ENCODE results near the gene GRB2. TPM values are rescaled to one million over a fixed set of nuclear protein-coding genes. Genes with fewer than 3 reads are reported as not detected.
A peak's percentile ranks its signal among the peaks of the same experiment; 100 is the strongest.
"Not testable (repeated sequence)": the region's sequence is repeated elsewhere in the genome, so short reads cannot be mapped to it uniquely, and the experiment has no call there.

GRB2 gene
- total RNA-seq, 2 experiments from 2014 or later = 166 to 178 TPM

GRCh38 chr17:75383842-75384195 lies 21.7 kb downstream of the GRB2 start:
- no peak for DNase-seq
- Mint-ChIP-seq H3K4me1 (ENCODE audit: low read depth) (peaks cover 22% of the 10 kb centered on the region), H3K27ac (no peak overlapping the region), H3K27me3 (ENCODE audit: low read depth) (no peaks in the 10 kb centered on the region), H3K36me3 (ENCODE audit: low read depth) (peaks cover 22% of the 10 kb centered on the region), H3K9me3 (ENCODE audit: insufficient read depth) (no peaks in the 10 kb centered on the region), H3K4me3 (no peak overlapping the region)
- no peak for ATAC-seq
- CTCF ChIA-PET = interaction anchor here (0.9 to 1.8 kb wide), 3 partner anchors 10 to 47 kb away, joined by 3 to 5 read pairs (median 4); no protein-coding TSS in a partner anchor
- POLR2A ChIA-PET = no interaction called here

- H3K4me3 Mint-ChIP-seq = no peak overlapping the region
- ChIA-PET POLR2A (interaction anchor here (0.6 to 1.2 kb wide), 2 partner anchors 25 to 78 kb away, joined by 3 read pairs; partner anchors contain the start of gene GRB2), CTCF (interaction anchor here (0.7 to 4.0 kb wide), 9 partner anchors 12 to 179 kb away, joined by 3 to 23 read pairs (median 5); no protein-coding TSS in a partner anchor)
- ATAC-seq (no peak), DNase-seq (no peak)
- H3K4me1 Mint-ChIP-seq (ENCODE audit: low read depth) = peaks cover 23% of the 10 kb centered on the region
- H3K27me3 Mint-ChIP-seq (ENCODE audit: low read depth) = no peaks in the 10 kb centered on the region
- H3K9me3 Mint-ChIP-seq (ENCODE audit: insufficient read depth) = no peaks in the 10 kb centered on the region
- peaks cover 23% of the 10 kb centered on the region for H3K36me3 Mint-ChIP-seq (ENCODE audit: low read depth)
- no peak overlapping the region for H3K27ac Mint-ChIP-seq
Measured at GRCh38 chr17:75380750-75381149, 24.7 kb downstream of the GRB2 start.

- ChIA-PET CTCF (interaction anchor here (0.7 to 4.0 kb wide), 9 partner anchors 13 to 179 kb away, joined by 3 to 23 read pairs (median 5); no protein-coding TSS in a partner anchor), POLR2A (interaction anchor here (0.6 to 1.2 kb wide), 2 partner anchors 25 to 79 kb away, joined by 3 read pairs; partner anchors contain the start of gene GRB2)
- H3K9me3 Mint-ChIP-seq (ENCODE audit: insufficient read depth) = no peaks in the 10 kb centered on the region
- no peak for DNase-seq
- peaks cover 27% of the 10 kb centered on the region for H3K36me3 Mint-ChIP-seq (ENCODE audit: low read depth)
- H3K27ac Mint-ChIP-seq = no peak overlapping the region
- no peak overlapping the region for H3K4me3 Mint-ChIP-seq
- H3K4me1 Mint-ChIP-seq (ENCODE audit: low read depth) = peaks cover 23% of the 10 kb centered on the region
- H3K27me3 Mint-ChIP-seq (ENCODE audit: low read depth) = no peaks in the 10 kb centered on the region
- ATAC-seq = no peak
Measured at GRCh38 chr17:75380315-75380714, 25.2 kb downstream of the GRB2 start.

GRCh38 chr17:75379426-75379825 lies 26.1 kb downstream of the GRB2 start:
- not testable (repeated sequence) for H3K9me3 Mint-ChIP-seq (ENCODE audit: insufficient read depth); H3K27ac Mint-ChIP-seq; DNase-seq; H3K4me3 Mint-ChIP-seq; H3K27me3 Mint-ChIP-seq (ENCODE audit: low read depth); ATAC-seq
- peaks cover 23% of the 10 kb centered on the region for H3K4me1 Mint-ChIP-seq (ENCODE audit: low read depth)
- ChIA-PET POLR2A (interaction anchor here (0.9 to 1.1 kb wide), 2 partner anchors 17 to 225 kb away, joined by 3 to 6 read pairs; no protein-coding TSS in a partner anchor), CTCF (interaction anchor here (0.9 to 4.0 kb wide), 7 partner anchors 10 to 381 kb away, joined by 4 to 23 read pairs (median 7); partner anchors contain the start of gene MIF4GD)
- H3K36me3 Mint-ChIP-seq (ENCODE audit: low read depth) = peaks cover 35% of the 10 kb centered on the region

- Mint-ChIP-seq H3K9me3 (ENCODE audit: insufficient read depth) (no peaks in the 10 kb centered on the region), H3K27ac (no peak overlapping the region), H3K4me3 (no peak overlapping the region), H3K4me1 (ENCODE audit: low read depth) (peaks cover 36% of the 10 kb centered on the region), H3K27me3 (ENCODE audit: low read depth) (no peaks in the 10 kb centered on the region), H3K36me3 (ENCODE audit: low read depth) (peaks cover 44% of the 10 kb centered on the region)
- DNase-seq (no peak), ATAC-seq (no peak)
- POLR2A ChIA-PET = no interaction called here
- CTCF ChIA-PET = interaction anchor here (0.7 to 1.7 kb wide), 8 partner anchors 12 to 259 kb away, joined by 3 to 5 read pairs (median 4); no protein-coding TSS in a partner anchor
Measured at GRCh38 chr17:75373280-75373679, 32.2 kb downstream of the GRB2 start.

GRCh38 chr17:75371981-75372380 lies 33.5 kb downstream of the GRB2 start:
- DNase-seq = no peak

GRCh38 chr17:75371339-75371738 lies 34.1 kb downstream of the GRB2 start:
- Mint-ChIP-seq H3K4me1 (ENCODE audit: low read depth) (peaks cover 46% of the 10 kb centered on the region), H3K9me3 (ENCODE audit: insufficient read depth) (no peaks in the 10 kb centered on the region), H3K4me3 (no peak overlapping the region), H3K27me3 (ENCODE audit: low read depth) (no peaks in the 10 kb centered on the region), H3K36me3 (ENCODE audit: low read depth) (peaks cover 33% of the 10 kb centered on the region), H3K27ac (peak overlapping the region; percentile 10)
- ATAC-seq (peak; percentile 28), DNase-seq (no peak)
- POLR2A ChIA-PET = no interaction called here
- CTCF ChIA-PET = interaction anchor here (1.0 to 2.4 kb wide), 2 partner anchors 26 to 35 kb away, joined by 3 to 6 read pairs; no protein-coding TSS in a partner anchor

More at GRCh38 chr17:75371981-75372380, 33.5 kb downstream of the GRB2 start:
- no peak overlapping the region for H3K4me3 Mint-ChIP-seq
- no peaks in the 10 kb centered on the region for H3K9me3 Mint-ChIP-seq (ENCODE audit: insufficient read depth)
- ChIA-PET CTCF (interaction anchor here (1.0 to 2.4 kb wide), 4 partner anchors 11 to 35 kb away, joined by 3 to 6 read pairs (median 4); no protein-coding TSS in a partner anchor), POLR2A (interaction anchor here (0.6 kb wide), 1 partner anchor 82 kb away, joined by 4 read pairs; no protein-coding TSS in a partner anchor)
- H3K4me1 Mint-ChIP-seq (ENCODE audit: low read depth) = peaks cover 40% of the 10 kb centered on the region
- no peak for ATAC-seq
- H3K36me3 Mint-ChIP-seq (ENCODE audit: low read depth) = peaks cover 38% of the 10 kb centered on the region
- H3K27me3 Mint-ChIP-seq (ENCODE audit: low read depth) = no peaks in the 10 kb centered on the region
- peak overlapping the region; percentile 10 for H3K27ac Mint-ChIP-seq

GRCh38 chr17:75370286-75370915 lies 35.1 kb downstream of the GRB2 start:
- peaks cover 55% of the 10 kb centered on the region for H3K4me1 Mint-ChIP-seq (ENCODE audit: low read depth)
- H3K4me3 Mint-ChIP-seq = no peak overlapping the region
- no peak overlapping the region for H3K27ac Mint-ChIP-seq
- peaks cover 29% of the 10 kb centered on the region for H3K36me3 Mint-ChIP-seq (ENCODE audit: low read depth)
- ChIA-PET POLR2A (no interaction called here), CTCF (interaction anchor here (0.6 to 2.4 kb wide), 6 partner anchors 8 to 47 kb away, joined by 3 to 7 read pairs (median 3); no protein-coding TSS in a partner anchor)
- H3K9me3 Mint-ChIP-seq (ENCODE audit: insufficient read depth) = no peaks in the 10 kb centered on the region
- DNase-seq = no peak
- no peak for ATAC-seq
- H3K27me3 Mint-ChIP-seq (ENCODE audit: low read depth) = no peaks in the 10 kb centered on the region

GRCh38 chr17:75367838-75368789 lies 37.4 kb downstream of the GRB2 start:
- DNase-seq; H3K27me3 Mint-ChIP-seq (ENCODE audit: low read depth); POLR2A ChIA-PET; ATAC-seq; H3K27ac Mint-ChIP-seq; H3K4me3 Mint-ChIP-seq; H3K9me3 Mint-ChIP-seq (ENCODE audit: insufficient read depth): not testable (repeated sequence)
- CTCF ChIA-PET = interaction anchor here (1.4 to 2.0 kb wide), 2 partner anchors 11 to 44 kb away, joined by 4 to 7 read pairs; no protein-coding TSS in a partner anchor
- Mint-ChIP-seq H3K4me1 (ENCODE audit: low read depth) (peaks cover 76% of the 10 kb centered on the region), H3K36me3 (ENCODE audit: low read depth) (peaks cover 22% of the 10 kb centered on the region)

GRCh38 chr17:75367312-75367711 lies 38.2 kb downstream of the GRB2 start:
- peak; percentile 51 for ATAC-seq
- H3K36me3 Mint-ChIP-seq (ENCODE audit: low read depth) = peaks cover 18% of the 10 kb centered on the region
- peak overlapping the region; percentile 13 for H3K27ac Mint-ChIP-seq

GRCh38 chr17:75366432-75366831 lies 39.0 kb downstream of the GRB2 start:
- no peaks in the 10 kb centered on the region for H3K27me3 Mint-ChIP-seq (ENCODE audit: low read depth)
- no peak overlapping the region for H3K4me3 Mint-ChIP-seq

More at GRCh38 chr17:75367312-75367711, 38.2 kb downstream of the GRB2 start:
- Mint-ChIP-seq H3K4me1 (ENCODE audit: low read depth) (peaks cover 74% of the 10 kb centered on the region), H3K9me3 (ENCODE audit: insufficient read depth) (no peaks in the 10 kb centered on the region), H3K4me3 (no peak overlapping the region), H3K27me3 (ENCODE audit: low read depth) (no peaks in the 10 kb centered on the region)
- ChIA-PET CTCF (interaction anchor here (1.0 kb wide), 1 partner anchor 44 kb away, joined by 3 read pairs; no protein-coding TSS in a partner anchor), POLR2A (no interaction called here)
- DNase-seq = no peak

More at GRCh38 chr17:75366432-75366831, 39.0 kb downstream of the GRB2 start:
- Mint-ChIP-seq H3K4me1 (ENCODE audit: low read depth) (peaks cover 73% of the 10 kb centered on the region), H3K27ac (no peak overlapping the region), H3K36me3 (ENCODE audit: low read depth) (peaks cover 13% of the 10 kb centered on the region), H3K9me3 (ENCODE audit: insufficient read depth) (no peaks in the 10 kb centered on the region)
- ChIA-PET POLR2A (interaction anchor here (0.6 kb wide), 1 partner anchor 190 kb away, joined by 7 read pairs; no protein-coding TSS in a partner anchor), CTCF (interaction anchor here (1.0 to 1.9 kb wide), 2 partner anchors 14 to 43 kb away, joined by 3 to 6 read pairs; no protein-coding TSS in a partner anchor)
- DNase-seq (no peak), ATAC-seq (no peak)
